IPS DF 4.7 (cell line): ENCODE results near the gene RAMACL.
"Not testable (repeated sequence)": the region's sequence is repeated elsewhere in the genome, so short reads cannot be mapped to it uniquely, and the experiment has no call there.

Experiments
- DNase-seq: peaks from one replicate; pipeline ENCODE4 v3.0.0-alpha.2; 2013; ENCODE audit warnings: low spot score; ENCODE audit errors: extremely low read depth

RAMACL gene

DNA sequence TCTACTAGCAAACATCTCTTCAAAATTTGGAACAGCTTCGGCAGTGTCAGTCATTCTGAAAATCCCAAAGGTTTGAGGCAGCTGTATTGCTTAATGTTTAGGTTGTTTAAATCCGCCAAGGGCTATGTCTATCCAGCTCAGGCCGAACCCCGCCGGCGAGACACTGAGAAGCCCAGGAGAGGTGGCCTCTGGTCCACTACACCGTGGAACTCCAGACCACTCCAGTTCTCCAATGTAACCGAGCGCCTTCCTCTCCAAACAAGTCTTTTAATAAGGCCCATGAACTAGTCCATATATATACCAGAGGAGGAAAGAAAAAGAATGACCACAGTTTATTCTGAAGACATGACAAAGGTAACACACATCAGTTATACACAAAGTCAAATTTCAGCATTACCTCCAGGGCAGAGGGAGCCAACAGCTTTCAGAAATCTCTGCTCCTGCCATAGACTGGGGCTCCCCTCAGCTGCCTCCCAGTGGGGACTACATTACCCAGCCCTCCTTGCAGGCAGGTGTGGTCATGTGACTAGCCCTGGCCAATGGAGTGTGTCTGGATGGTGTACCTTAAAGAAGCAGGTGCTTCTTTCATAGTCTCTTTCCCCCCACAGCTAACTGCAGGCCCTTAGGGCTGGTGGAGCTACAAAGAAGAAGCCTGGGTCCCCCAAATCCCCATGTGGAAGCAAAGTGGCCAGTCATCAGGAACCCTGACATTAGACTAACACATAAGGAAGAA, at the start of gene RAMACL:
TSS of gene RAMACL (minus strand) at position 255 of the 733 bp plus-strand sequence. CDS start at position 54, 201 bp downstream.
- peak; percentile 25 for DNase-seq

DNA sequence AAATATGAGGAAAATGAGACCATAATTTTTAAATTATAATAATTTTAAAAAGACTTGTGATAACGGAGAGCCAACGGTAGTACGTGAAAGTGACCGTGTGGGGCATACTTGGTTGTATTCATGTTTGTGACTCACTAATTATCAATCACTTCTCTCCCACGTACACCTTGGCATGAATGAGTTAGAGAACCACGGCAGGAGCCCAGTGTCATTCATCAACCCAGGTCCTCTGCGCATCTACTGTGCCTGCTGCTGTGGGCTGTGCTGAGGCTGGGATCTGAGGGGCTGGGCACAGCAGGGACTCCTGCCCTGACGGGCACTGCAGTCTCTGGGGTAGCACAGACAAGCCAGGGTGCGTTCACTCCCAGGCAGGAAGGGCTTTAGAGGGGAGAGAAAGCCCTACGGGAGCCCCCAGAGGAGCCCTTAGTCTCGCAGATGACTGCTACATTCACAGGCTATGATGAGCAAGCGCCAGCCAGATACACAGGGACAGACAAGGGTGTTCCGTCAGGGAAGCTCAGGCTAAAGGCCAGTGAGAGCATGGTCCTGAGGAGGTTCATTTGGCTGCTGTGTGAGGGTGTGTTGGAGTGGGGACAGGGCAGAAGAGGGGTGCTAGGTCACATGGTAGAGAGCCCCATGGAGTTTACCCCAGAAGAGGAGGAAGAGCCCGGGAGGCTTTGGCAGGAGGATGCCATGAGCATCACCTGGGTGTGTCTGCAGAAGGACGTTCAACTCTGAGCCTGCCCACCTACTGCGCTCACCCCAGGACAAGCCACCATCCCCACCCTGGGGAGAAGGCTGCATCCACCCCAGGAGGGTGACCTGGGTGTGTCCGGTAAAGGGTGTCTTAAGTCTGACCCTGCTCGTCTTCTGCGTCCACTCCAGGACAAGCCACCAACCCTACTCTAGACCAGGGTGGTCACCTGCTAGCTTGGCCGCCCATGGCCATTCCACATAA, 48.8 kb upstream of the RAMACL start:
- DNase-seq: no peak

DNA sequence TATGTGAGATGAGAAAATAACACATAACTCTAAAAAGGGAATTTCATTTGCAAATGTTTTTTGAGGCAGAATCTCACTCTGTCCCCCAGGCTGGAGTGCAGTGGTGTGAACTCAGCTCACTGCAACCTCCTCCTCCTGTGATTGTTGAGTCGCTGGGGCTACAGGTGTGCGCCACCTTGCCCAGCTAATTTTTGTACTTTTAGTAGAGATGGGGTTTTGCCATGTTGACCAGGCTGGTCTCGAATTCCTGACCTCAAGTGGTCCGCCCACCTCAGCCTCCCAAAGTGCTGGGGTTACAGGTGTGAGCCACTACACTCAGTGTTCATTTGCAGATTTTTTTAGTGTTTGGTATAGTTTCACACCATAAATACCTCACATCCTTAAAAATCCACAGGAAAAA, 48.1 kb upstream of the RAMACL start:
- not testable (repeated sequence) for DNase-seq

- no peak for DNase-seq
Observed at GRCh38 chr6:166633732-166634535, 47.5 kb upstream of the RAMACL start.

DNA sequence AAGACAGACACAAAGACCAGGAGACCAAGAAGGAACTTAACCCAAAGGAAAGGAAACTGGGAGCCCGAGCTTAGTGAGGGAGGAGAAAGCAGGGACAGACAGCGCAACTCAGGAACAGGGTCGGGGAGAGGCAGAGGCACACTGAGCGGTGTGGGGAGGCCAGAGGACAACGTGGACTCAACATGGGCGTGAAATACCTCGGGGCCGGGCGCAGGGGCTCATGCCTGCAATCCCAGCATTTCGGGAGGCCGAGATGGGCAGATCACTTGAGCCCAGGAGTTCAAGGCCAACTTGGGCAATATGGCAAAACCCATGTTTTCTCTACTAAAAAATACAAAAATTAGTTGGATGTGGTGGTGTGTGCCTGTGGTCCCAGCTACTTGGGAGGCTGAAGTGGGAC, 46.3 kb upstream of the RAMACL start:
- no peak for DNase-seq

DNA sequence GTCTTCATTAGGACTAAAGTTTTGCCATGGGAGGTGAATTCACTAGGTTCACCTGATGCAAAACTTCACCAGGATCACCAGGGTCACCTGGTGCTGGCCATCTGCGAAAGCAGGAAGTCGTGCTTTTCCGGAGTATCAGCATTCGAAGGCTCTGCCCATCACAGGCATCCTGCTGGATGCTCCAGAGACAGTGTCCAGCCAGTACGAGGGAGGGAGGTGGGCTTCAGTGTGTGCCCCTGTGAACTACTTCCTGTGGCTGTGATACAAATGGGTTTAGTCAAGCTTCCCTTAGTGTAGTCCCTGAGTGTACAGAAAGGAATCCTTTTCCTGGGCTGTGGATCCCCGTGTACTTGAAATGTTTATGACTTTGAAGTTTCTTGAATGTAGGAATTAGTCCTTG, 44.0 kb upstream of the RAMACL start:
- DNase-seq: no peak

DNA sequence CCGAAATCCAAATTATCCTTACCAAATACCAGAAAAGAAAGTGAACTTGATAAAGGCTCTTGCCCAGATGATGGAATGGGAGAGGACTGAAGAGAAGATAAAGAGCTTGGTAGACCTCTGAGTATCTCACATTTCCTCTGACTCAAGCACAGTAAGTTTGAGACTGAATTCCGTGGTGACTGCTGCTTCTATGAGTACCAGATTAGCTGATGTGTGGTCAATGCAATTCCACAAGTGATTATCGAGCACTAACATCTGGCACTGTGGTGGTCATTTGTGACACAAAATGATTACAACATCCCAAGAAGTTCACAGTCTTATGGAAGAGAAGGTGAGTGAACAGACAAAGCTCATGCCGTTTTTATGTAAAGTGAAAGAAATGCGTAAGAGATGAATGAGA, 43.1 kb upstream of the RAMACL start:
- DNase-seq: no peak

DNA sequence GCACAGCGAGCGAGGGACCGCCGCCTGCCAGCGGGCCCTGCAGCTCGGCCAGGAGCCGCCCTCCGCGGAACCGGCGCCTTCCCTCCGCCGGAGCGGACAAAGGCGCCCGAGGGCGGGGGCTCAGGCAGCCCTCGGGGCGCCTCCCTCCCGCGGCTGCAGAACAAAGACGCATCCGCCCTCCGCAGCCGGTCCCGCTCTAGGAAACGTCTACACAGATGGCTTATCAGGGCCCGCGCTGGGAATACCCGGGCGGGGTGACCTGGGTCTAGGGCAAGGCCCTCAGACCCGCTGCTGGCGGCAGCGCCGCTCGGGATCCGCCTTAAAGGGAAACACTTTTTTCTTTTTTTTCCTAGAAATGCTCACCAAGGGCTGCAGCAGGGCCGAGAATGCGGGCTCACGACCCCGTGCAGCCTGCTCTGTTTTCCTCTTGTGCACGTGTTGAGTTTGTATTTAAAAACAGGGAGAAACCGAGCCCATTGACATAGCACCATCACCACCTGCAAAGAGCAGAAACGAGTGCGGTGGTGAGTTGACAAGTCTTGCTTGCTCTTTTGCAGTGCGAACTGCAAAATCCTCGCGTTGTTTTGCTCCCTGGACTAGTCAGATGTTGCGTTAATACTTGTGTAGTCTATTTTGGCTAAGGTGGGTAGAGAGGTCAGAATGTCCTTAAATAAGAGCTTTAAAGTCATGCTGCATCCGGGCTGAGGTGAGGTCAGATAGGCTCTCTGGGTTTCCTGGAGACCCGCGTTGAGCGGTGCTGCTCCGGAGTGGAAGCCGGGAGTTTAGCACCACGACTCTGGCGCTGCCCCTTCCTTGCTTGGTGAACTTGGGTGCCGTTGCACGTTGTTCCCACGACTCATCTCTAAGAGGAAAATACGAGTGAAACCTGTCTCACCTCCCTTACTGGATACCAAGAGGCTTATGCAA, 41.7 kb upstream of the RAMACL start:
- no peak for DNase-seq

DNA sequence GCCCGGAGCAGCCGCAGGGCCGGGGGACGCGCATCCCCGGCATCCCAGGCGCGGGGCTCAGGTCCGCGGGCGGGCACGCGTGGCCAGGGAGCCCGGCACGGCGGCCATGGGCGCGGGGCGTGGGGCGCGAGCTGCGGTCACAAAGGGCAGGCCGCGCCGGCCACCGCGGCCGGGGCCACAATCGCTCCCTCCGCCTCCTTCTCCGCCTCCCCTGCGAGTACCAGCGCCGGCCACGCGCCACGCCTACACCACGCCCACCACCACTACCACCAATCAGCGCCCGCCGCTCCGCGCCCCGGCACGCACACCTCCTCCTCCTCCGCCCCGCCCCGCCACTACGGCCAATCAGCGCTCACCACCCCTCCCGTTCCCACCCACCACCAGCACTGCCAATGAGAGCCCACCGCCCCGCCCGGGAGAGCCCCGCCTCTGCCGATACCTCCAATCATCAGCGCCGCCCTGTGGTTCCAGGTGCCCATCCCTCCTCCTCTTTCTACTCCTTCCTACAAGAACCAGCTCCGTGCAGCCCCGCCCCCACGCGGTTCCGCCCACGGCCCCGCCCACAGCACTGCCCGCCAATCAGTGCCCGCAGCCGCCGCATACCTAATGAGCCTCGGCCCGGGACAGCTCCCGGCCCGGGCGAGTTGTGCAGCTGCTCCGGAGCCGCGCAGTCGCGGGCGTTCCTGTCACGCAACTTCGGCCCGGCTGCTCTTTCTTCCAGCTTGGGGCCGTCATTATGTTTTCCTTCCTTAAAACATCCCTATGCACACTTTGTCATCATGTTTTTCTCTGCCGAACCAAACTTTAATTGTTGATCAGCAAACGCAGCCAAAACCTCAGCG, 40.8 kb upstream of the RAMACL start, which contains the start of gene RPS6KA2:
TSS of gene RPS6KA2 (minus strand) at position 219 of the 842 bp plus-strand sequence. CDS start 232 bp downstream, outside the sequence.
- peak; percentile 82 for DNase-seq

DNA sequence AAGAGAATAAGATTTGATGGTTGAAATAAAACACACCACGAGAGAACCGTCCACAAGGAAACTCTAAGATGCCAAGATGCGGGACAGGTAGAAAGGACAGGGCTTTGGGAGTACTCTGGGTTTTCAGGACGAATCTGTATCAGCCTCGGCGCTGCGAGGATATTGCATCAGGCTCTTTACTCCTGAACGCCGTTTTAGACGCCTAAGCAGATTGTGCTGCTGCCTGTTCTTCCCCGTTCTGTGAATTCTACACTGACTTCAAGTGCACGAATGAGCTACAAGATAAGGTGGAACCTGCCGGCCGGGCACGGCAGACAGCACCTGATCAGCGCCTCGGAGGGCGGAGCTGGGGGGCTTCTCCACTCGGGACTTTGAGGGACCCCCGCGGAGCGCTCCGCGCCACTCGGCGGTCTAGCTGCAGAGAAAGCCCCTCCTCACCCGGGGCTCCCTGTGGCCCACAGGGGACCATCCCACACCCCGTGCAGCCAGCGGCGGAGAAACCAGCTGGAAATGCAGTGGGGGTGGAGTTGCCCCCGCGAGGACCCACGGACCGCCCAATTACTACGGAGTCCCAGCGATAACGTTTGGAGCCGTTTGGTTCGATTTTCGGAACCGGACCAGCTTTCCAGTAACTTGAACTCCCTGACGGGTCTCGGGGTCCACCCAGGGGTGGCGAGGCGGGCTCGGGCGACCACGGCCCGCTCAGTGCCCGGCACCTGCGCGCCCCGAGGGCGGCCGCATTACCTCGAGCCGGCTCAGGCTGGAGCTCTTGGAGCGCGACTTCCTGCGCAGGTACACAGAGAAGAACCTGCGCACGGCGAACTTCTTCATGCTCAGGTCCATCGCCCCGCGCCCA, 39.9 kb upstream of the RAMACL start:
- DNase-seq: no peak

GRCh38 chr6:166625356-166625755, 38.9 kb upstream of the RAMACL start:
- DNase-seq: no peak

DNA sequence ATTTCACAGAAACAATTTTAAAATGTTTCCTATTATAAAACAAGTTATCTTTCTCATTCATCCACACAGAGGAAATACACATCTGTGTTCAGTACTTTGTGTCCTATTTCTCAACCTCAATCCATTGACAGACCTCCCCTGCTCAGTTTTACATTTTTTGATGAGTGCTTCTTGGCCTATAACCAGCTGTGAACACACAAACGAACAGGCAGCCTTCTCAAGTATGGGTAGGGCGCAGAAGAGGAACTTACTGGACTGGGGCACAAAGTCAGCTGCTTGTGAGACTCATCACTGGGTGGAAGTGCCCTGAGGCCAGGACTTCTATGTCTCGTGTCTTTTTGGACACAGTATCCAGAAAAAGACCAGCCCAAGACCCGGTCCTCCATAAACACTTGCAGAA, 37.8 kb upstream of the RAMACL start:
- no peak for DNase-seq

- DNase-seq: no peak
Observed at GRCh38 chr6:166623318-166623717, 36.8 kb upstream of the RAMACL start.

- no peak for DNase-seq
Observed at GRCh38 chr6:166621114-166621540, 34.6 kb upstream of the RAMACL start.

- no peak for DNase-seq
Observed at GRCh38 chr6:166620478-166621113, 34.1 kb upstream of the RAMACL start.

- no peak for DNase-seq
Observed at GRCh38 chr6:166619912-166620311, 33.4 kb upstream of the RAMACL start.

GRCh38 chr6:166618866-166619761, 32.6 kb upstream of the RAMACL start:
- no peak for DNase-seq
